K562 (cell line): ENCODE results near the gene PPP1R10. TPM values are rescaled to one million over a fixed set of nuclear protein-coding genes. Genes with fewer than 3 reads are reported as not detected.
A peak's percentile ranks its signal among the peaks of the same experiment; 100 is the strongest.

Source experiments
- BCL6 ChIP-seq: fragments of 250-450 bp; sonication (Bioruptor Pico); IDR thresholded peaks from 2 replicates; pipeline ENCODE4 v1.4.0; 2020
- CCAR2 ChIP-seq: fragments of 200-400 bp; formaldehyde crosslinking; IDR thresholded peaks from 2 replicates; pipeline ENCODE4 v1.6.1; 2017; ENCODE audit warnings: mild to moderate bottlenecking, low read depth, low read length
- CHD4 ChIP-seq: fragments of 200-600 bp; sonication (generic); IDR thresholded peaks from 3 replicates; pipeline ENCODE4 v1.6.1; 2012; ENCODE audit warnings: low read depth, mild to moderate bottlenecking, mixed read lengths, low read length, inconsistent platforms; ENCODE audit not compliant: insufficient read depth, insufficient replicate concordance, poor library complexity, severe bottlenecking
- ESRRB ChIP-seq: fragments of 250-450 bp; sonication (Bioruptor Pico); IDR thresholded peaks from 2 replicates; pipeline ENCODE4 v1.5.0; 2020; ENCODE audit warnings: mild to moderate bottlenecking, moderate library complexity, borderline replicate concordance
- EWSR1 ChIP-seq: fragments of 450-650 bp; IDR thresholded peaks from 2 replicates; pipeline ENCODE4 v1.6.1; 2018; ENCODE audit warnings: borderline replicate concordance, mild to moderate bottlenecking, low read depth, moderate library complexity; ENCODE audit not compliant: partially characterized antibody
- FOS ChIP-seq: IDR thresholded peaks from 3 replicates; pipeline ENCODE4 v1.6.1; 2011; ENCODE audit not compliant: insufficient read length; ENCODE audit errors: extremely low read depth
- HDGF ChIP-seq: fragments of 450-650 bp; IDR thresholded peaks from 2 replicates; pipeline ENCODE4 v1.6.1; 2016
- JUN ChIP-seq, 2 experiments: sonication (generic) in 1 of 2; formaldehyde crosslinking in 1 of 2; IDR thresholded peaks; 2 replicates each; pipeline versions ENCODE4 v1.6.1 to v1.8.0; 2012 to 2022; ENCODE audit warnings: borderline replicate concordance in 2 of 2, mild to moderate bottlenecking in 2 of 2, improper control_type of control experiment in 1 of 2, low read depth in 1 of 2, low read length in 1 of 2, missing genetic modification reagents in 1 of 2
- KHSRP ChIP-seq: fragments of 450-650 bp; IDR thresholded peaks from 2 replicates; pipeline ENCODE4 v1.6.1; 2017
- KLF6 ChIP-seq: fragments of 250-450 bp; sonication (Bioruptor Pico); IDR thresholded peaks from 2 replicates; pipeline ENCODE4 v1.4.0; 2020; ENCODE audit warnings: mild to moderate bottlenecking, moderate library complexity, borderline replicate concordance
- MEF2D ChIP-seq: conservative IDR thresholded peaks from 2 replicates; pipeline ENCODE4 v1.6.1; 2016; ENCODE audit warnings: low read depth, missing genetic modification characterization, missing compliant biosample characterization
- RNF219 ChIP-seq: fragments of 250-450 bp; sonication (Bioruptor Pico); IDR thresholded peaks from 2 replicates; pipeline ENCODE4 v1.5.0; 2022; ENCODE audit warnings: mild to moderate bottlenecking
- SLC30A9 ChIP-seq: fragments of 250-450 bp; sonication (Bioruptor Pico); IDR thresholded peaks from 2 replicates; pipeline ENCODE4 v1.8.0; 2022; ENCODE audit warnings: mild to moderate bottlenecking, moderate library complexity
- SNIP1 ChIP-seq: fragments of 450-650 bp; IDR thresholded peaks from 2 replicates; pipeline ENCODE4 v1.7.1; 2017; ENCODE audit warnings: low read depth, mild to moderate bottlenecking
- STAT5B ChIP-seq: fragments of 250-450 bp; sonication (Bioruptor Pico); IDR thresholded peaks from 2 replicates; pipeline ENCODE4 v1.8.0; 2021; ENCODE audit warnings: mild to moderate bottlenecking, inconsistent platforms
- ZBTB7A ChIP-seq: IDR thresholded peaks from 2 replicates; pipeline ENCODE4 v1.6.1; 2011; ENCODE audit warnings: low read depth, mild to moderate bottlenecking, low read length, moderate library complexity, borderline replicate concordance; ENCODE audit not compliant: control insufficient read depth
- ZFPM2 ChIP-seq: fragments of 250-450 bp; sonication (Bioruptor Pico); IDR thresholded peaks from 2 replicates; pipeline ENCODE4 v1.5.1; 2022; ENCODE audit warnings: mild to moderate bottlenecking
- ZNF445 ChIP-seq: fragments of 250-450 bp; sonication (Bioruptor Pico); IDR thresholded peaks from 2 replicates; pipeline ENCODE4 v1.4.0; 2020; ENCODE audit warnings: low read depth, mild to moderate bottlenecking, moderate library complexity
- ZNF696 ChIP-seq: fragments of 250-450 bp; sonication (Bioruptor Pico); conservative IDR thresholded peaks from 2 replicates; pipeline ENCODE4 v1.4.0; 2020; ENCODE audit warnings: mild to moderate bottlenecking, moderate library complexity
- polyA plus RNA-seq, 8 experiments: library from polyadenylated mRNA; depleted of rRNA in 4 of 8; stranded (reverse) in 5 of 8; unstranded in 3 of 8; fragments of >200 nt; fragmentation: Nextera tagmentation in 2 of 8; fragmentation: Illumina TruSeq in 1 of 8; extraction: Ambion mirVana in 2 of 8; extraction: Trizol in 1 of 8; gene quantifications; 2 replicates each; pipeline versions ENCODE4 v1.2.1 to v1.2.3, GENCODE V29; 2011 to 2014; ENCODE audit warnings: inconsistent platforms in 1 of 8, missing spikeins in 1 of 8
- total RNA-seq, 7 experiments: library from RNA; depleted of rRNA in 6 of 7; stranded (reverse); fragments of >200 nt in 6 of 7; fragmentation: Illumina TruSeq in 2 of 7; extraction: Trizol in 2 of 7; gene quantifications; 2 replicates each; pipeline versions ENCODE4 v1.2.1 to v1.2.3, GENCODE V29; 2011 to 2021; ENCODE audit warnings: low replicate concordance in 1 of 7
- TF ChIP-seq, protein P1 (sequence below): fragments of 250-450 bp; sonication (Bioruptor Pico); IDR thresholded peaks from 2 replicates; pipeline ENCODE4 v1.5.0; 2021
- TF ChIP-seq, protein P2 (sequence below): sonication (generic); formaldehyde crosslinking; IDR thresholded peaks from 2 replicates; pipeline ENCODE4 v1.8.1; 2023; ENCODE audit warnings: mild to moderate bottlenecking, missing genetic modification reagents
- TF ChIP-seq, protein P3 (sequence below): sonication (generic); formaldehyde crosslinking; IDR thresholded peaks from 2 replicates; pipeline ENCODE4 v1.8.0; 2022; ENCODE audit warnings: missing genetic modification reagents, mild to moderate bottlenecking, borderline replicate concordance

Gene PPP1R10
- total and polyA plus RNA-seq, 9 of the 15 experiments (the other 6 are each of a cell fraction or from before 2014, with no cell fraction given) = 14.1 to 65.5 (median 32.6) TPM

DNA sequence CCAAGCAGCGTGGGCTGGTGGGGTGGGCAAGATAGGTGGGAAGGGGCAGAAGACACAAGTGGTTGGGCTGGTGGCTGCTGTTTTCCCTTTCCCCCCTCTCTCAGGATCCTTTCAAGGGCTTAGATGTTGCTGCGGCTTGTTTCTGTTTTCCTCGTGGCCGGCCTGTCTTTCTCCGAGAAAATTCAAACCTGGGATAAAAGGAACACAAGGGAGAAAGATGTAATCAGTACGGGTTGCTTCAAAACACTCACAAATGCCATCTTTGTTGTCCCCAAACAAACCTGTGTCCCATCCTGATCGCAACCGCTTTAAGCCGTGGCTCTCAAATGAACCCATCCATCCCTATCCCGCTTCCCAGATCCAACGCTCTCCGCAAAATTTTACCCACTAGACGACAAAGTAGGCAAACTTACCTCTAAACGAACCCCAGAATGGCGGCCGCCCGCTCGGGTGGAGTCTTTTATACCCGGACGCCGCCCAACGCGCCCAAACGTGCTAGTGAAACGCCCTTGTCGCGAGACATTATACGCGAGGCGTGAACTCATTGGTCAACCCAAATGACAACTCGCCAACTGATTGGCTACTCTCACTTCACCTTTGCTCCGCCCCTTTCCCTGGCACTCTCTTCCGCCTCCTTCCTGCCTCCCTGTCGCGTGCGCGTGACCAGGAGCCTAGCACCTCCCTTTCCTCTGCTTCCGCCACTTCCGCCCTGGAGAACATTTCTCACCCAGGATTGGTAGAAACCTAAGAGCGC lies at the start of gene PPP1R10 (continued):
- TF ChIP-seq MEF2D = peak; percentile 65
- TF ChIP-seq CCAR2 = no peak
- TF ChIP-seq BCL6 (CRISPR knock-in tag) = no peak
- TF ChIP-seq FOS = peak; percentile 92
- TF ChIP-seq STAT5B = no peak
- peak; percentile 85 for TF ChIP-seq ESRRB
- peak; percentile 92 for TF ChIP-seq RNF219 (CRISPR knock-in tag)
- TF ChIP-seq, protein P1, sequence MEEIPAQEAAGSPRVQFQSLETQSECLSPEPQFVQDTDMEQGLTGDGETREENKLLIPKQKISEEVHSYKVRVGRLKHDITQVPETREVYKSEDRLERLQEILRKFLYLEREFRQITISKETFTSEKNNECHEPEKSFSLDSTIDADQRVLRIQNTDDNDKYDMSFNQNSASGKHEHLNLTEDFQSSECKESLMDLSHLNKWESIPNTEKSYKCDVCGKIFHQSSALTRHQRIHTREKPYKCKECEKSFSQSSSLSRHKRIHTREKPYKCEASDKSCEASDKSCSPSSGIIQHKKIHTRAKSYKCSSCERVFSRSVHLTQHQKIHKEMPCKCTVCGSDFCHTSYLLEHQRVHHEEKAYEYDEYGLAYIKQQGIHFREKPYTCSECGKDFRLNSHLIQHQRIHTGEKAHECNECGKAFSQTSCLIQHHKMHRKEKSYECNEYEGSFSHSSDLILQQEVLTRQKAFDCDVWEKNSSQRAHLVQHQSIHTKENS = peak; percentile 88
- no peak for TF ChIP-seq SLC30A9 (CRISPR knock-in tag)
- TF ChIP-seq KHSRP = peak; percentile 67
- TF ChIP-seq JUN (IDR thresholded peaks at IDR 0.05; ENCODE audit: borderline replicate concordance, low read depth, low read length) = no peak
- no peak for TF ChIP-seq JUN (CRISPR knock-in tag; IDR thresholded peaks at IDR 0.05; ENCODE audit: borderline replicate concordance)
- TF ChIP-seq ZFPM2 = peak; percentile 96
- peak; percentile 70 for TF ChIP-seq SNIP1
- TF ChIP-seq EWSR1 = no peak
- peak; percentile 99 for TF ChIP-seq KLF6
- no peak for TF ChIP-seq CHD4
- TF ChIP-seq HDGF = peak; percentile 68; the same call in 1 of the 2 replicates
- peak; percentile 30; the same call in 1 of the 2 replicates for TF ChIP-seq ZBTB7A
- TF ChIP-seq, protein P2, sequence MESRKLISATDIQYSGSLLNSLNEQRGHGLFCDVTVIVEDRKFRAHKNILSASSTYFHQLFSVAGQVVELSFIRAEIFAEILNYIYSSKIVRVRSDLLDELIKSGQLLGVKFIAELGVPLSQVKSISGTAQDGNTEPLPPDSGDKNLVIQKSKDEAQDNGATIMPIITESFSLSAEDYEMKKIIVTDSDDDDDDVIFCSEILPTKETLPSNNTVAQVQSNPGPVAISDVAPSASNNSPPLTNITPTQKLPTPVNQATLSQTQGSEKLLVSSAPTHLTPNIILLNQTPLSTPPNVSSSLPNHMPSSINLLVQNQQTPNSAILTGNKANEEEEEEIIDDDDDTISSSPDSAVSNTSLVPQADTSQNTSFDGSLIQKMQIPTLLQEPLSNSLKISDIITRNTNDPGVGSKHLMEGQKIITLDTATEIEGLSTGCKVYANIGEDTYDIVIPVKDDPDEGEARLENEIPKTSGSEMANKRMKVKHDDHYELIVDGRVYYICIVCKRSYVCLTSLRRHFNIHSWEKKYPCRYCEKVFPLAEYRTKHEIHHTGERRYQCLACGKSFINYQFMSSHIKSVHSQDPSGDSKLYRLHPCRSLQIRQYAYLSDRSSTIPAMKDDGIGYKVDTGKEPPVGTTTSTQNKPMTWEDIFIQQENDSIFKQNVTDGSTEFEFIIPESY = peak; percentile 46; the same call in 1 of the 2 replicates
- peak; percentile 68; the same call in 1 of the 2 replicates for TF ChIP-seq ZNF696 (CRISPR knock-in tag)
- peak; percentile 83 for TF ChIP-seq ZNF445 (CRISPR knock-in tag)
- TF ChIP-seq, protein P3, sequence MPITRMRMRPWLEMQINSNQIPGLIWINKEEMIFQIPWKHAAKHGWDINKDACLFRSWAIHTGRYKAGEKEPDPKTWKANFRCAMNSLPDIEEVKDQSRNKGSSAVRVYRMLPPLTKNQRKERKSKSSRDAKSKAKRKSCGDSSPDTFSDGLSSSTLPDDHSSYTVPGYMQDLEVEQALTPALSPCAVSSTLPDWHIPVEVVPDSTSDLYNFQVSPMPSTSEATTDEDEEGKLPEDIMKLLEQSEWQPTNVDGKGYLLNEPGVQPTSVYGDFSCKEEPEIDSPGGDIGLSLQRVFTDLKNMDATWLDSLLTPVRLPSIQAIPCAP (CRISPR knock-in tag) = no peak
